HEK293 (cell line): ENCODE measurements around the gene LPO.

ENCODE experiments used
- CTCF ChIA-PET: fragments of 350-600 bp; formaldehyde crosslinking; extraction: SDS; loops from one replicate; lab custom pipeline; 2021; ENCODE audit warnings: antibody characterized with exemption; lab: Yijun Ruan, JAX
- POLR2A ChIA-PET: fragments of 300-600 bp; formaldehyde crosslinking; extraction: SDS; loops from one replicate; lab custom pipeline; 2020; ENCODE audit warnings: antibody characterized with exemption, inconsistent platforms; lab: Yijun Ruan, JAX
- H3K27ac ChIP-seq: fragments of 200-500 bp; sonication (Bioruptor generic); 2 replicates; pipeline ENCODE4 v1.5.1; 2014; ENCODE audit warnings: low read depth, low read length, control low read depth, inconsistent platforms; ENCODE audit errors: extremely low read depth
- H3K36me3 ChIP-seq, 2 experiments: fragments of 200-500 bp in 1 of 2; sonication (Bioruptor generic) in 1 of 2; 1 replicate in 1 of 2; 2 replicates in 1 of 2; pipeline ENCODE4 v1.5.1; 2014 to 2017; ENCODE audit warnings: inconsistent platforms in 2 of 2, low read length in 2 of 2; ENCODE audit not compliant: control insufficient read depth in 2 of 2, insufficient read depth in 1 of 2
- H3K4me1 ChIP-seq: fragments of 200-500 bp; sonication (Bioruptor generic); 2 replicates; pipeline ENCODE4 v1.5.1; 2014; ENCODE audit warnings: mild to moderate bottlenecking, low read length, inconsistent platforms; ENCODE audit not compliant: control insufficient read depth, insufficient read depth
- H3K4me3 ChIP-seq: 2 replicates; pipeline ENCODE4 v1.5.1; 2011; ENCODE audit warnings: low read depth, mild to moderate bottlenecking, control low read depth, low read length, moderate library complexity
- H3K9me3 ChIP-seq: fragments of 200-500 bp; sonication (Bioruptor generic); 2 replicates; pipeline ENCODE4 v1.5.1; 2014; ENCODE audit warnings: low read depth, low read length, inconsistent platforms; ENCODE audit not compliant: control insufficient read depth, insufficient read depth
- ATF2 ChIP-seq: fragments of 450-650 bp; formaldehyde crosslinking; IDR thresholded peaks from 2 replicates; pipeline ENCODE4 v1.5.1; 2016; ENCODE audit warnings: missing biosample characterization, missing genetic modification characterization, low read depth
- KLF1 ChIP-seq: fragments of 450-650 bp; formaldehyde crosslinking; IDR thresholded peaks from 2 replicates; pipeline ENCODE4 v1.5.1; 2016; ENCODE audit warnings: missing biosample characterization, missing genetic modification characterization
- PRDM10 ChIP-seq: fragments of 450-650 bp; formaldehyde crosslinking; IDR thresholded peaks from 2 replicates; pipeline ENCODE4 v1.5.1; 2016; ENCODE audit warnings: missing biosample characterization, missing genetic modification characterization
- SP7 ChIP-seq: fragments of 450-650 bp; formaldehyde crosslinking; IDR thresholded peaks from 2 replicates; pipeline ENCODE4 v1.5.1; 2016; ENCODE audit warnings: missing biosample characterization, missing genetic modification characterization
- TRIM28 ChIP-seq: IDR thresholded peaks from 2 replicates; pipeline ENCODE4 v1.6.1; 2011; ENCODE audit warnings: low read length, control low read depth, borderline replicate concordance
- YY2 ChIP-seq: fragments of 450-650 bp; formaldehyde crosslinking; IDR thresholded peaks from 2 replicates; pipeline ENCODE4 v1.5.1; 2016; ENCODE audit warnings: missing biosample characterization, missing genetic modification characterization
- ZBTB11 ChIP-seq: fragments of 450-650 bp; formaldehyde crosslinking; conservative IDR thresholded peaks from 2 replicates; pipeline ENCODE4 v1.5.1; 2016; ENCODE audit warnings: low read depth, missing biosample characterization, missing genetic modification characterization
- ZFP37 ChIP-seq: fragments of 450-650 bp; formaldehyde crosslinking; IDR thresholded peaks from 2 replicates; pipeline ENCODE4 v1.5.1; 2016; ENCODE audit warnings: missing biosample characterization, missing genetic modification characterization
- ZNF133 ChIP-seq: fragments of 450-650 bp; formaldehyde crosslinking; IDR thresholded peaks from 2 replicates; pipeline ENCODE4 v1.5.1; 2016; ENCODE audit warnings: missing biosample characterization, missing genetic modification characterization
- ZNF366 ChIP-seq: fragments of 450-650 bp; formaldehyde crosslinking; conservative IDR thresholded peaks from 2 replicates; pipeline ENCODE4 v1.5.1; 2016; ENCODE audit warnings: missing biosample characterization, missing genetic modification characterization
- ZNF571 ChIP-seq: fragments of 450-650 bp; formaldehyde crosslinking; IDR thresholded peaks from 2 replicates; pipeline ENCODE4 v1.5.0; 2017; ENCODE audit warnings: missing biosample characterization, missing genetic modification characterization
- ZNF654 ChIP-seq: fragments of 450-650 bp; formaldehyde crosslinking; IDR thresholded peaks from 2 replicates; pipeline ENCODE4 v1.5.1; 2016; ENCODE audit warnings: low read depth, missing biosample characterization, missing genetic modification characterization
- TF ChIP-seq, protein P1 (sequence below): fragments of 450-650 bp; formaldehyde crosslinking; conservative IDR thresholded peaks from 2 replicates; pipeline ENCODE4 v1.5.1; 2016; ENCODE audit warnings: low read depth, missing biosample characterization, missing genetic modification characterization
- TF ChIP-seq, protein P2 (sequence below): fragments of 450-650 bp; formaldehyde crosslinking; IDR thresholded peaks from 2 replicates; pipeline ENCODE4 v1.5.1; 2016; ENCODE audit warnings: missing biosample characterization, missing genetic modification characterization

LPO gene

GRCh38 chr17:58277107-58277801, 38.9 kb downstream of the LPO start:
- ChIA-PET CTCF (interaction anchor here (0.6 to 1.8 kb wide), 11 partner anchors 9 to 214 kb away, joined by 3 to 7 read pairs (median 3); no protein-coding TSS in a partner anchor), POLR2A (no interaction called here)
- Histone ChIP-seq H3K4me1 (no peaks in the 10 kb centered on the region), H3K27ac (no peak overlapping the region), H3K9me3 (no peaks in the 10 kb centered on the region), H3K36me3 (no peaks in the 10 kb centered on the region), H3K4me3 (no peak overlapping the region)
- TF ChIP-seq, protein P1, sequence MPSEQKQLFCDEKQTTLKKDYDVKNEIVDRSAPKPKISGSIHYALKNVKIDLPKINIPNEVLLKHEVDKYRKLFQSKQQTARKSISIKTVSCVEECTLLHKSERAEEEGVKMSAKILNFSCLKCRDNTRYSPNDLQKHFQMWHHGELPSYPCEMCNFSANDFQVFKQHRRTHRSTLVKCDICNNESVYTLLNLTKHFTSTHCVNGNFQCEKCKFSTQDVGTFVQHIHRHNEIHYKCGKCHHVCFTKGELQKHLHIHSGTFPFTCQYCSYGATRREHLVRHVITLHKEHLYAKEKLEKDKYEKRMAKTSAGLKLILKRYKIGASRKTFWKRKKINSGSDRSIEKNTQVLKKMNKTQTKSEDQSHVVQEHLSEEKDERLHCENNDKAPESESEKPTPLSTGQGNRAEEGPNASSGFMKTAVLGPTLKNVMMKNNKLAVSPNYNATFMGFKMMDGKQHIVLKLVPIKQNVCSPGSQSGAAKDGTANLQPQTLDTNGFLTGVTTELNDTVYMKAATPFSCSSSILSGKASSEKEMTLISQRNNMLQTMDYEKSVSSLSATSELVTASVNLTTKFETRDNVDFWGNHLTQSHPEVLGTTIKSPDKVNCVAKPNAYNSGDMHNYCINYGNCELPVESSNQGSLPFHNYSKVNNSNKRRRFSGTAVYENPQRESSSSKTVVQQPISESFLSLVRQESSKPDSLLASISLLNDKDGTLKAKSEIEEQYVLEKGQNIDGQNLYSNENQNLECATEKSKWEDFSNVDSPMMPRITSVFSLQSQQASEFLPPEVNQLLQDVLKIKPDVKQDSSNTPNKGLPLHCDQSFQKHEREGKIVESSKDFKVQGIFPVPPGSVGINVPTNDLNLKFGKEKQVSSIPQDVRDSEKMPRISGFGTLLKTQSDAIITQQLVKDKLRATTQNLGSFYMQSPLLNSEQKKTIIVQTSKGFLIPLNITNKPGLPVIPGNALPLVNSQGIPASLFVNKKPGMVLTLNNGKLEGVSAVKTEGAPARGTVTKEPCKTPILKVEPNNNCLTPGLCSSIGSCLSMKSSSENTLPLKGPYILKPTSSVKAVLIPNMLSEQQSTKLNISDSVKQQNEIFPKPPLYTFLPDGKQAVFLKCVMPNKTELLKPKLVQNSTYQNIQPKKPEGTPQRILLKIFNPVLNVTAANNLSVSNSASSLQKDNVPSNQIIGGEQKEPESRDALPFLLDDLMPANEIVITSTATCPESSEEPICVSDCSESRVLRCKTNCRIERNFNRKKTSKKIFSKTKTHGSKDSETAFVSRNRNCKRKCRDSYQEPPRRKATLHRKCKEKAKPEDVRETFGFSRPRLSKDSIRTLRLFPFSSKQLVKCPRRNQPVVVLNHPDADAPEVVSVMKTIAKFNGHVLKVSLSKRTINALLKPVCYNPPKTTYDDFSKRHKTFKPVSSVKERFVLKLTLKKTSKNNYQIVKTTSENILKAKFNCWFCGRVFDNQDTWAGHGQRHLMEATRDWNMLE (tag by site-specific recombination) = no peak
- TF ChIP-seq YY2 (tag by site-specific recombination) (no peak), KLF1 (tag by site-specific recombination) (no peak), PRDM10 (tag by site-specific recombination) (peak; percentile 29; the same call in 1 of the 2 replicates), ZNF654 (tag by site-specific recombination) (peak; percentile 62)
- TF ChIP-seq, protein P2, sequence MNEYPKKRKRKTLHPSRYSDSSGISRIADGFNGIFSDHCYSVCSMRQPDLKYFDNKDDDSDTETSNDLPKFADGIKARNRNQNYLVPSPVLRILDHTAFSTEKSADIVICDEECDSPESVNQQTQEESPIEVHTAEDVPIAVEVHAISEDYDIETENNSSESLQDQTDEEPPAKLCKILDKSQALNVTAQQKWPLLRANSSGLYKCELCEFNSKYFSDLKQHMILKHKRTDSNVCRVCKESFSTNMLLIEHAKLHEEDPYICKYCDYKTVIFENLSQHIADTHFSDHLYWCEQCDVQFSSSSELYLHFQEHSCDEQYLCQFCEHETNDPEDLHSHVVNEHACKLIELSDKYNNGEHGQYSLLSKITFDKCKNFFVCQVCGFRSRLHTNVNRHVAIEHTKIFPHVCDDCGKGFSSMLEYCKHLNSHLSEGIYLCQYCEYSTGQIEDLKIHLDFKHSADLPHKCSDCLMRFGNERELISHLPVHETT (tag by site-specific recombination) = no peak

DNA sequence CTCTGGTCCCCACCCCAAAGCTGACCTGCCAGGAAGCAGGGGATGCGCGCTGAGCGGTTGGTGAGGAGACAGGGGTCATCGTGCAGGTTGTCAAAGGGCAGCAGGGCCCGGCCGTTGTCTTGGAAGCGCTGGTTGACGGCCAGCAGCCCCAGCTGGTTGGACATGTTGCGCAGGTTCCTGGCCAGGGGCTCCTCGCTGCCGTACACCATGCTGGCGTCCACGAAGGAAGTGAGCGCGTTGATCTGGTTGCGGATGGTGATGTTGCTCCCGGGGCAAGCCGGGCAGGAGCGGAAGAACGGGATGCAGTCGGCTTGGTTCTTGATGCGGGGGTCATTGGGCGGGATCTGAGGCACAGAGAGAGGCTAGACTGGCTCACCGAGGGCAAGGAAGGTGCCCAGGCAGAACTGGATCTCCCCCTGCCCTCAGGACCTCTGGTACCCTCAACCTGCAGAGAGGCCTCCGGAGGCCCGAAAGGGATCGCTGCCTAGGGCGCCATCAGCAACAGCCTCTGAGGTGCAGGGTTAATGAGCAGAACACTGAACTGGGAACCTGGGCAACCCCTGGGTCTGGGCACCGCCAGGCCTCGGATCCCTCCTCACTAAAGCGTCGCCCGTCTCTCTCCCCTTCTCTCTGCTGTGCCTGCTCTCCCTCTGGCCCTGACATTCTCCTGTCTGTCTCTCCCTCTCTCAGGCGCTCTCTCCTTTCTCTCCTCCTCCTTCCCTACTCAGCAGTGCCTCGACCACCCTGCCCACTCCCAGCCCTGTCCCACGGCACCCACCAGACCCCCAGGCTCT, 39.6 kb downstream of the LPO start:
- ChIA-PET POLR2A (no interaction called here), CTCF (interaction anchor here (0.6 to 1.8 kb wide), 9 partner anchors 10 to 213 kb away, joined by 3 to 7 read pairs (median 3); no protein-coding TSS in a partner anchor)
- no peak overlapping the region for H3K27ac ChIP-seq

More for the DNA sequence above, 39.6 kb downstream of the LPO start:
- H3K36me3 ChIP-seq = no peaks in the 10 kb centered on the region
- no peak for TF ChIP-seq ZBTB11 (tag by site-specific recombination)
- TF ChIP-seq ZNF571 = no peak
- TF ChIP-seq SP7 (tag by site-specific recombination) = no peak
- no peak for TF ChIP-seq ZNF133
- TF ChIP-seq ZFP37 = no peak
- no peak for TF ChIP-seq ATF2 (tag by site-specific recombination)
- TF ChIP-seq ZNF366 (tag by site-specific recombination) = no peak
- TF ChIP-seq TRIM28 = no peak
- no peaks in the 10 kb centered on the region for H3K4me1 ChIP-seq
- H3K9me3 ChIP-seq = no peaks in the 10 kb centered on the region
- H3K4me3 ChIP-seq = no peak overlapping the region
